NCI-H1092 treated with DMSO at 0.1 percent for 48 hours (cell line): ENCODE data around the gene CNIH2.
"Not testable (repeated sequence)": the region's sequence is repeated elsewhere in the genome, so short reads cannot be mapped to it uniquely, and the experiment has no call there.

Experiments used
- DNase-seq: peaks from one replicate; lab custom pipeline; 2025; lab: John Stamatoyannopoulos, UW

Gene CNIH2

DNA sequence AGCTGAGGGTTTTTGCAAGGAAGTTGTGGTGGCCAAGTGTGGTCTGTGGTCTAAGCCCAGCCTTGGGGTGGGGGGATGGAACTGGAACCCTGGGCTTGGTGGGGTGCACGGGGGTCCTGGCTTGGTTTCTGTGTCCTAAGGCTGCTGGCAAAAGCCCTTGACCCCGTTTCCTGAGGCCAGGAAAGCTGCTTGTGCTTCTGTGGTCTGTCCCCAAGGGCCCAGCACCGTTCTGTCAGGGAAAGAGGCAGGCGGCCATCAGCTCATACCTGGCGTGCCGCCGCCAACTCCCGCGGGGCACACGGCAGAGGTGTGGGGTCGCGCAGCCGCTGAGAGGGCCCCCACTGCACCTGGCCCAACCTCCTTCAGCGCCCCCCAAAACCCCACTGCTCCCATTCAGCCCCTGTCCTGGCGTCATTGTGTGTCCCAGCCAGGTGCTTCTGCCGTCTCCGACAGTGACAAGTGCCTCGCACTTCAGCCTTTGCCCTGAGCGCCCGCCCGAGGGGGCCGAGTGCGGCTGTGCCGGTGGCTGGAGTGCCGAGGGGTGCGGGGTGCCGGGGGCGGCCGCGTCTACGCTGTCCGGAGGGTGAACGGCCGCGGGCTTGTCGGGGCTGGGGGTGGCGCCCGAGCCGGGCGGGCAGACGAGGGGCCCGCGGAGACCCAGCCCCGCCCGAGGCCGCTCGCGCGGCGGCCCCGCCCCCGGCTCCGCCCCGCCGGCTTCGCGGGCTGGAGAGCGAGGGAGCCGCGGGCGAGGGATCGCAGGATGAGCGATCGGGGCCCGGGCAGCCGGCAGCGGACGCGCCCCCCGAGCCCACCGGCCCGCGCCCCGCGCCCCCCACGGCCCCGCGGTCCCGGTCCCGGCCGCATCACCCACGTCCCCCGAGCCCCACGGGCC, at the start of gene CNIH2:
Gene CNIH2, plus strand, starts transcription at position 705 of the 892 bp plus-strand sequence. CDS start 282 bp downstream, outside the sequence.
- peak; percentile 43 for DNase-seq

DNA sequence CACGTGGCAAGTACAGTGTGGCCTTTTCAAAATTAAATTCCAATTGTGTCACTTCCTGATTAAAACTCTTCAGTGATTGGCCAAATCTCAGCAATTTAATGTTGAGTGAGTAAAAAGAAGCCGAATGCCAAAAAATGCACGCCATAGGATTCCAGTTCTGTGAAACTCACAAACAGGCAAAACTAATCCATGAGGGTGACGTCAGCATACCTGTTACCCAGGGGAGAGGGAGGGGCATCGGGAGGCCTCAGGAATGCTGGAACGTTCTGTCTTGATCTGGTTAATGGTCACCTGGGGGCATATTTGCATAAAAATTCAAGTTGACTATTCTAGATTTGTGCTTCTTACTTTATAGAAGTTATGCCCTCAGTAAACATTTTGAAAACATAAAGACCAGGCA, 49.5 kb upstream of the CNIH2 start:
- no peak for DNase-seq

DNA sequence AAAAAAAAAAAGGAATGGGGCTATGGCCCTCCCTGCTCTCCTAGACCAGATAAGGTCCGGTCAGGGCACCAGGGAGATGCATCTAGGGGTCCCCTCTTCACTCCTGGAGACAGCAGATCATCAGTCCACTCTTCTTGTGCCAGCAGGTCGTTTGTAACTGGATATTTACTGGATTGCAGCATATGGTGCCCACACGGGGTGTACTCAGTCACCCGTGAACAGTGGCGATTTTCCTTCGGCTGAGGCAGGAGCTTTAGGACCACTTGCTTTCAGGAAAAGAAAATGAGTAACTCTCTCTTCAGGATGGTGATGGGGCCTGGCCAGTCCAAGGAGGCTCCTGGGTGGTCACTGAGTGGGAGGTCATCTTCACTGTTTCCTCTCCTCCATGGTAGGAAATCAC, 47.8 kb upstream of the CNIH2 start:
- DNase-seq: no peak

DNA sequence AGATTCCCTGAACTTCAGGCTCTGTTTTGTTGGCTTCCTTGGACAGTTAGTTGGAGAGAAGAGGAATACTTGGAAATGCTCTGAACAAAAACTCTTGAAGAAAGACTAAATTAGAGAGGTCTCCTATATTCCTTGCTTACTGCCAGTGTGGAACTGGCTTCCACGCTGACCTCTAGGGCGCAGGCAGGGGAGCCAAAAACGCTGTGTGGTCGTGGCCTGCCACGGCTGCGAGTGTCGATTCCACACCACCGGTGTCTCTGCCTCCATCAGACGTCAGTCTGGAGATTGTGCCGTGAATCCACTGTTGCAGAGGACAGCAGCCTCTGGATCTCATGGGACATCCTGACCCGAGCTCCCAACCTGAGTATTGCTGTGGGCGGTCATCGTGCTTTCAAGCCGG, 47.0 kb upstream of the CNIH2 start:
- no peak for DNase-seq

DNA sequence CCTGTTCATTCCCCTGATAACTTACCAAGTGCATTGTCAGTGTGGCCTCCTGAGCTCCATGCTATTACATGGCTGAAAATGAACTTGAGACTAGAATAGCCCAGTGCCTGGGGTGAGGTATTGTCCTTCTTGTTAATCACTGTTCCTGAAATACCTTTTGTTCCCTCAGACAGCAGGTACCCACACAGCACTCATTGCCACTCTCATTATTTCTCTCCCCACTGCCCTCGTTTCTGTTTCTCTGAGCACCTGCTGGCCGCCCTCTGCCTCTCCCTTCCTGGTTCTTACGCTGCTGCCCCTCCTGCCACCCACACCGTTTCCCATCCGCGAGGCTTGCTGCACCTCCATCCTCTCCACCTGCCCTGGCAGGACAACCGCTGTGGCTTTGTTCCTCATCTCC, 46.4 kb upstream of the CNIH2 start:
- peak; percentile 32 for DNase-seq

DNA sequence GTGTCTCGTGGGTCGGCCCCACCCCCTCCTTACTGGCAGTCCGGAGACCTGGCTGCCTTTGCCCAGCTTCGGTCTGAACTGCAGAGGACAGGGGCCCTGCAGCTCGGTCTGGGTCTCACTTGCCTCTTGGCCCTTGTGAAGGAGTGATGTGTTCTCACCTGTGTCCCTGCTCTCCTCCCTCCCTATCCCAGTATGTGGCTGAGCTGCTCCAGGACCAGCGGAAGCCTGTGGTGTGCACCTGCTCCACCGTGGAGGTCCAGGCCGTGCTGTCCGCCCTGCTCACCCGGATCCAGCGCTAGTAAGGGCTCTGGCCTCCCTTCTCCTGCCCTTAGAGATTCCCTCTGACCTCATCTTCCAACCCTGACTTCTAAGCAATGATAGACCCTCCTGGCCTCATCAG, 45.2 kb upstream of the CNIH2 start:
- DNase-seq: no peak

DNA sequence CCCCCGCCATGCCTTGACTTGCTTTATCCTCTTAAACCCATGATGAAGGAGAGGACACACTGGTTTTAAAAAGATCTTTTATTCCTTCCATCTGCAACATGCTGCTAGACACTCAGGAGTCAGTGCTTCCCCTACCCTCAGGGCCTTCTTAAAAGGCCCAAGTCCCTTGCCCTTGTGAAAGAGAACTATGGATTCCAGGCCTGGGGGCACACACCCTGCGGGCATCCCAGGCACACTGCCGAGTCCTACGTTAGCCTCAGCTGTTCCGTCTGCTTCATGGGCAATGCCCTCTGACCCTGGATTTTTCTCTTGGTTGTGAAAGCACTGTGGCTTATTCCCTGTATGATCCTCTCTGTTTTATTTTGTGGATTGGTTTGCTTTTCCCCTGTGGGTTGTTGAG, 44.7 kb upstream of the CNIH2 start:
- DNase-seq: no peak

DNA sequence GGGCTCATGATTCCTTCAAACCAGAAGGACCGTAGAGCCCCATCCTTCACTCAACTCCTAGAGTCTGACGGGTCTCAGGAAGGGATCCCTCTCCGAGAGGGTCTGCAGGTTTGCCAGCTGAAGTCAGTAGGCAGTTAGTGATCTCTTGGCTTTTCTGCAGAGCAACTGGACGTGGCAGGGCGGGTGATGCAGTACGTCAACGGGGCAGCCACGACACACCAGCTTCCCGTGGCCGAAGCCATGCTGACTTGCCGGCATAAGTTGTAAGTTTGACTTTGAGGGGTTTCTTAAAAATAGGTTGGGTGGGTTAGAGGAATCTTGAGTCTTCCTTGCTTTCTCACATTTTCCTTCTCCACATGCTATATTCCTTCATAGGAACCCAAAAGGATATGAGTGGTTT, 42.8 kb upstream of the CNIH2 start:
- DNase-seq: no peak

DNA sequence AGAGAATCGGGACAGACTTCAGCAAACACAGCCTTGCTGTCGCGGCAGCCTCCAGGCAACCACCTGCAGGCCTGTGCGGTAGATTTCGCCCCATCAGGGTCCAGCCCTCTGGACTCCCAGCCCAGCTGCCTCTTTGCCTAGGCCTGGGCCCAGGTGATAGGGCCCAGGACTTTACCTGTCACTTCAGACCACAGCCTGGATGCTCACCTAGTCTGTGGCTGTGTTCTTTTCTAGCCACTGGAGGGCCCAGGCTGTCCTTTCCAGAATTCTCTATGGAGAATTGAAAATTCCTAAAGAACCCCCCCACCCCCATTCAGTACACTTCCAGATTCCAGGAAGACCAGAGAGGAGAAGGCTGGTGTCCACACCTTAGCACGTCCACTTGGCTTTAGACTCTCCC, 40.1 kb upstream of the CNIH2 start:
- DNase-seq: no peak

DNA sequence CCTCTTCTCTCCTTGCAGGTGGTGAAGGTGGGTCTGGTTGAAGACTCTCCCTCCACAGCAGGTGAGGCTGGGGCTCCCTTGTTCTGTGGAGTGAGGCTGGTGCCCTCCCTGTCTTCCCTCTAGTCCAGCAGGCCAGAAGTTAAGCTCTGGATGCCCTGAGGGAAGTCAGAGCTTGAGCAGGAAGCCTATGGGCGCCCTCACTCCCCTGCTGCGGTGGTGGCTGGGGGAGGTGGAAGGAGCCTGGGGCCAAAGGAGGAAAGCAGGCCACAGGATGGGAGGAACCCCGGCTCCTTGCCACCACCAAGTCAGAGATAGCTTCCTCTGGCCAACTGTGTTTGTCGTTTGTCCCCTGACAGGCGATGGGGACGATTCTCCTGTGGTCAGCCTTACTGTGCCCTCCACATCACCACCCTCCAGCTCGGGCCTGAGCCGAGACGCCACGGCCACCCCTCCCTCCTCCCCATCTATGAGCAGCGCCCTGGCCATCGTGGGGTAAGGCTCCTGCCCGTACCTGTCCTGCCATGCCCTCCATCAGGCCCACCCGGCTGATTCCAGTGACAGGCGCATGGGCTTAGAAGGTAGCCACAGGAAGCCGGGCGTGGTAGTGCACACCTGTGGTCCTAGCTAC, 39.1 kb upstream of the CNIH2 start:
- no peak for DNase-seq

DNA sequence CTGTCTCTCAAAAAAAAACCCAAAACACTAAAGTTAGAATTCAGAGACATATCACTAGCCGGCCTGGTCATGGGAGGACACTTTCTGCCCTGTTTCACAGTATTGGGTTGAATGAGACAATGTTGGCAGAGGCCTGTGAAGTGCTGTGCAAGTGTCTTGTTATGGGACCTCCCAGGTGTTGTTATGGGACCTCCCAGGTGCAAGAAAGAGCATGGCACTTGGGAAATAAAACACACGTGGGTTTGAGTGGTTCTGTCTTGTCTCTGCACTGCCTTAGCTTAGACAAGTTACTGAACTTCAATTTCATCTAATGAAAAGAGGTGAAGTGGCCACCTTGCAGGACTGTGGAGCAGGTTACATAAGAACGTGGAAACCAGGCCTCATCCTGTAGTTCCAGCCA, 38.5 kb upstream of the CNIH2 start:
- no peak for DNase-seq

DNA sequence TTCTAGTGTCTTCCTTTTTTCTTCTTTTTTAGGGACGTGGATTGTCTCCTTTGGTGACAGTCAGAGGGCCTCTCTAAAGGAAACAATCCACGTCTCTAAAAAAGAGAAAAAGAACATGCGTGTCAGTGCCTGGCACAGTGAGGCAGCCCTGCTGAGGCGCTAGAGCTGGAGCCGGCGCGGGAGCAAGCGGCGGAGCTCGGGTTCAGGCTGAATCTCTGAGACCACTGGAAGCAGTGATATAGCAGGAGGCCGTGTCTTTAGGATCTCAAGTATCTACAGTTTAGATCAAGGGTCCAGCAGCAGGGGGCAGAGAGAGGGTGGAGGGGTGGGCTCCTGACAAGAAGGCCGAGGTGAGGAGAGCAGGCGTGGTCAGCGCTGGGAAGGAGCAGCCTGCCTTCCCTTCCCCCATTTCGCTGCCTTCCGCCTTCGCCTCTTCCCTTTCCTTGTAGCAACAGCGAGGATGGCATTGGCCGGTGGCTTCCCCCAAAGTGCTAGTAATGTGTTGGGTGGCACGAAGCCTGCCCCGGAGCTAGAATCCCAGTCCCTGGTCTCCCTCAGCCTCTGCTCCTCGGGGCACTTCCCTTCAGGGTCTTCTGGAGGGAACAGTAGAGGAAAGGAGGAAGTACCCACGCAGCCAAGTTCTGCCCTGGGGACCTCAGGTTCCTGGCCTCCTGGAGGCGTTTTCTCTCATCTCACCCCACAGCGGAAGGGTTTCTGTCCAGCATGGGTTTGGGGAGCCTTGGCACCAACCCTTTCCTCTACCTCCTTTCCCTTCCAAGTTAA, 37.8 kb upstream of the CNIH2 start:
- no peak for DNase-seq

DNA sequence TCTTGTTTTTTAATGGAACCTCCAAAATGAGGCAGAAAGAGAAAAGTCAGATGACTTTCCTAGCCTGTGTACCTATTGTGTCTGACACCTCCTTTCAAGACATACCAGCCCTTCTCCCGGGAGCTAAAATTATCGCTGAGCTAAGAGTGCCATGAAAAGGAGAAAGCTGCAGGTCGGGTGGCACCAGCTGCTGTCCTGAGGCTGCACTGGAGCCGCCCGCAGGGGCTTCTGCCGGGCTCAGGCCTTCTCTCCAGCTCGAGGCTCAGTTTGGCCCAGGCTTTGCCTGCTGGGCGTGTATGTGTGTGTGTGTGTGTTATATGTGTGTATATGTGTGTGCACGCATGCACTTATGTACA, 37.2 kb upstream of the CNIH2 start:
- DNase-seq: no peak

DNA sequence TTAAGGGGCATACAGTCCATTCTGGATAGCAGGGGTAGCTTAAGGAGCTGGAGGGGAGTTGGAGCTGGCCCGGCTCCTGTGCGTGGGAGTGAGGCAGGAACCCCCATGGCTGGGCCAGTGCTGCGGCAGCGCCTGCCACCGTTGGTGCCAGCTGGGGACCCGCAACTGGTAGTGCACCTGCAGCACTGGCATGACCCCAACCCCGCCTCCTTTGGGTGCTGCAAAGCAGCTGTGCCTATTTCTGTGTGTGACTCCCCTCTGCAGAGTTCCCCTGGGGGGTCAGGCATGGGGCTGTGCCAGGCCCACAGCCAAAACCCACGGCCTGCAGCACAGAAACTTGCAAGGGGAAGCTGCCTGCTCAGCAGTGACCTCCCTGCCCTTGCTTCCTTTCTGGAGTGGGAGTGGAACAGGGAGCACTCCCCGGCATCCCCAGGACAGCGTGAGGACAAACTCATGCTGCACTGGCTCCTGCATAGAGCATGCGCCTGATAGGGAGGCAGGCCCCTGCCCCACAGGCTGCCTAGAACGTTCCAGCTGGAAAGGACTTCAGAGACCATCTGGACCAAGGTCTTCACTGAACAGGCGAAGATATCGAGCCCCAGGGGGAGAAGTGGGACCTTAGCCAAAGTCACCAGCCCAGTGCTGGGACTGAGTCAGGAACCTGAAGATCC, 35.7 kb upstream of the CNIH2 start:
- no peak for DNase-seq

DNA sequence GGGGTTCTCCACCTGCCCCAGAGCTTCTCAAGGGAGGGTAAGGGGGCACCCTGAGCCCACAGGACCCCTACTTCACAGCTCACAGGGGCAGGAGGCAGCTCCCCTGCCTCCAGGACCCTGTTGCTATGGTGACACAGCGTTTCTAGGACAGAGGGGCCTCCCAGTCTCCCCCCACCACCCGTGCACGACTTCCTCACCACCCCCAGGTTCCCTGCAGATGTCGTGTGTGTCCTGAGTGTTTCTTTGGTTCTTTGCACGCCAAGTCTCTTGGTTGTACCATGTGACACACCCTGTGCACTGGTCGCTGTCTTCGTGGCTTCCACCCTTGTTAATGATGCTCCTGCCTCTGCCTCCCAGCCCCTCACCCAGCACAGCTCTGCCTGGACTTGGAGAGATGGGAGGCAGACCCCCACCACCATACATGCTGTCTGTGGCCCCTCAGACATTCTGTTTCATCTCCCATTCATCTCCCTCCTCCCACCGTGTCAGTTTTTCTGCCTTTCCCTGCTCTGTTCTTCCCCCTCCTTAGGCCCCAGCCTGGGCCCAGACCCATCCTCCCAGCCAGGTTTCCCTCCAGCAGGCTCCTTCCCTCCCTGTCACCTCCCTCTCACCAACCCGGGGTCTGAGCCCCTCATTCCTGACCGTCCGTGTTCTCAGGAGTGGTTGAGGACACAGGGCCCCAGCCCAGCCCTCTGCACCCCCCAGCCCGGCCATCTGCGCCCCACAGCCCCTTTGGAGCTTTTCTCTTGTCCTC, 34.0 kb upstream of the CNIH2 start:
- no peak for DNase-seq

DNA sequence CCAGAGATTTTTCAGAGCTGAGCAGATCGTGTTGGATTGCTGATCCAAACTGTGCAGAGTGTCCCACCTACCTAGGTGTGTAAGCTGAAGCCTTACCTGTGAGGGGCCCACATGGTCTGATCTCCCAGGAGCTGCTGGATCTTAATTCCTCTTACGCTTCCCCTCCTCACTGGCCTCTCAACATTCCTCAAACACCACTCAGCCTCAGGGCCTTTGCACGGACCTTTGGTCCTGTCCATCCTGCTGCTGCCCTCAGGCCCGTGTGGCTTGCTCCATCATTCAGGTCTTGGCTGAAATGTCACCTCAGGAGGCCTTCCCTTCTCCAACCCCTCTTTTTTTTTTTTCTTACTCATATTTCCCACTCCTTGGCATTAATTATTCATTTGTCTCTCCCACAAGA, 30.7 kb upstream of the CNIH2 start:
- no peak for DNase-seq

DNA sequence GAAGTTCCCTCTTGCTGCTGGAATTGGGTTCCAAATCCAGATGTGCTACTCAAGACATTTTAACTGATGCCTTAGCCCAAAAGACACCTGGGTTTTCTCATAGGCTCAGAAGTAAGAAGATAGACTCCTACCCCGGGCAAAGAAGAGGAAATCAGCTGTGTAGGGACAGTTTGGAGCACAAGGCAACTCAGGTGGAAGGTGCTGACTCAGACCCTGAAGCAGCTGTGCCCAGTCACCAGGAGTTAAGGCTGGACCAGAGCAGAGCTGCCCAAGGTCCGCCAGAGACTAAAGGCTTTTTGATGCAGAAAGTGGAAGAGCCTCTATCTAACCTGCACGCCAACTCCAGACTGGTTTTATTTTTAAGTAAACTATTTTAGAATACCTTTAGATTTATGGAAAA, 30.2 kb upstream of the CNIH2 start:
- DNase-seq: no peak

DNA sequence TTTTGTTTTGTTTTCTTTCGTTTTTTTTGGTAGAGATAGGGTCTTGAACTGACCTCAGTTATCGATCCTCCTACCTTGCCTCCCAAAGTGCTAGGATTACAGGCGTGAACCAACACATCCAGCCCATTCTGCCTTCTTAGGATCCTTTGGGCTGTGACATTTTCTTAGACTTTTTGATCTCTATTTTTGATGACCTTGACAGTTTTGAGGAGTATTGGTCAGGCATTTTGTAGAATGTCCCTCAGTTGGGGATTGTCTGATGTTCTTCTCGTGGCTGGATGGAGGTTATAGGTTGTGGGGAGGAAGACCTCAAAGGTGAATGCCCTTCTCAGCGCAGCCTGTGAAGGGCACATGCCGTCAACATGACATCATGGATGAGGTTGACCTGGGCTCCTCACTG, 29.1 kb upstream of the CNIH2 start:
- no peak for DNase-seq

DNA sequence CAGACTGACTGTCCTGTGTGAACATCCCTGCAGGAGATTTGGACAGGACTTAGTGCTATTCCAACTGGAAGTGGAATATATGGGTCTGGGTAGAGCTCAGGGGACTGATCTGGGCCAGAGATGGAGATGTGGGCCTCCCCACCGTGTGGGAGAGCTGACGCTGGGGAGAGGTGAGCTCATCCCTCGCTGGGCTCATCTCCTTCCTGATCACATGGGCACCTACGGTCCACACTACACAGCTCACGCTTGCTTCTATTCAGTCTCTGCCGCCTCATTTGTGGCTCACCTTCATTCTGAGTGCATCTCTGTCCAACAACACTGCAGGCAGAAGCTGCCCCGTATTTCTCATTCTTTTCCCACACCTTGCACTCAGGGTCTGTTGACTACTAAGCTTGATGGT, 26.2 kb upstream of the CNIH2 start:
- no peak for DNase-seq

DNA sequence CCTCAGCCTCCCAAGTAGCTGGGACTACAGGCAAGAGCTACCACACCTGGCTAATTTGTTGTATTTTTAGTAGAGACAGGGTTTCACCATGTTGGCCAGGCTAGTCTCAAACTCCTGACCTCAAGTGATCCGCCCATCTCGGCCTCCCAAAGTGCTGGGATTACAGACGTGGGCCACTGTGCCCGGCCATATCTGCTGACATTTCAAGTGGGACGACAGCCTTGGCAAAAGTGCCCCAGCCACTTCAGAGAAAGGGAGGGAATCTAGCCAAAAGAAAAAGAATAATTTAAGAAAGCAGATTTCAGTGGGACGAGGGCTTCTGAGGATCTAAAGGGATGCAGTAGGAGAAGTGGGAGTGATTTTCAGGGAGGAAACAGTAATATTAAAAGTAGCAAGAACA, 24.9 kb upstream of the CNIH2 start:
- not testable (repeated sequence) for DNase-seq

DNA sequence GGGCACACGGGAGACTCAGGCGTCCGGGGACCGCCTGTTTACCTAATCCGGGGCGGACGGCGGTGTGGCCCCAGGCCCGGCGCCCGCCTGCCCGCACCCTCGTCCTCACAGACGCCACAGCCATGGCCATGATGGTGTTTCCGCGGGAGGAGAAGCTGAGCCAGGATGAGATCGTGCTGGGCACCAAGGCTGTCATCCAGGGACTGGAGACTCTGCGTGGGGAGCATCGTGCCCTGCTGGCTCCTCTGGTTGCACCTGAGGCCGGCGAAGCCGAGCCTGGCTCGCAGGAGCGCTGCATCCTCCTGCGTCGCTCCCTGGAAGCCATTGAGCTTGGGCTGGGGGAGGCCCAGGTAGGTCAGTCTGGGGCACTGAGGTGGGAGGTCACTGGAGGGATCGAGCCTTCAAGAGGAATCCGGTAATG, 19.5 kb upstream of the CNIH2 start:
- no peak for DNase-seq

DNA sequence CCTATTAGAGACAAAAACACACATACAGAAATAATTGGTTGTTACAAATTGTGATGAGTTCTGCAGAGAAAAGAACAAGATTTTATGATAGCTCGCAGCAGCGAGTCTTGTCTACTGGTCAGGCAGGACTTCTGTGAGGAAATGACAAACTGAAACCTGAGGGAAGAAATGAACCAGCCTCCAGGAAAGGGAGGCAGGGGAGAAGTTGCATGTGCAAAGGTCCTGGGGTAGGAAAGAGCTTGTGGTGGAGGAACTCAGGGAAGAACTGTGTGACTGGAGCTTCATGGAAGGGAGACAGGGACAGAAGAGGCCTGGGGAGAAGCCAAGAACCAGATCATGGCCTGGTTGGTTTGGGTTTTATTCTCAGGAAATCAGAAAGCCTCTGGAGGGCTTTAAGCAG, 18.8 kb upstream of the CNIH2 start:
- DNase-seq: no peak
